Tibial artery (tissue), 4 donors: ENCODE data around the gene PSMF1.

Experiments used
- DNase-seq, 2 donors: peaks; one replicate each; pipeline ENCODE4 v3.0.0-alpha.2; 2019
- H3K27ac ChIP-seq, 2 donors: fragments of 200-600 bp; sonication (generic) in 1 of 2; 1 replicate in 1 of 2; 2 replicates in 1 of 2; pipeline ENCODE4 v1.5.1; 2018 to 2019; ENCODE audit warnings: mild to moderate bottlenecking in 1 of 2
- H3K27me3 ChIP-seq, 2 donors: fragments of 200-600 bp; sonication (generic) in 1 of 2; one replicate each; pipeline versions ENCODE4 v1.5.1 to v1.6.0; 2016 to 2019
- H3K36me3 ChIP-seq, 3 donors: fragments of 200-600 bp; sonication (generic) in 2 of 3; one replicate each; pipeline ENCODE4 v1.5.1; 2016 to 2019; ENCODE audit warnings: mild to moderate bottlenecking in 2 of 3
- H3K4me1 ChIP-seq, 4 donors: fragments of 200-600 bp; sonication (generic) in 2 of 4; 1 replicate in 3 of 4; 2 replicates in 1 of 4; pipeline ENCODE4 v1.5.1; 2016 to 2019
- H3K4me3 ChIP-seq, 2 donors: fragments of 200-600 bp; sonication (generic) in 1 of 2; 1 replicate in 1 of 2; 2 replicates in 1 of 2; pipeline ENCODE4 v1.5.1; 2018 to 2019; ENCODE audit warnings: mild to moderate bottlenecking in 2 of 2
- H3K9me3 ChIP-seq, 3 donors: fragments of 200-600 bp; sonication (generic) in 1 of 3; one replicate each; pipeline ENCODE4 v1.5.1; 2016 to 2019
- CTCF ChIP-seq, 2 experiments: fragments of 200-600 bp in 1 of 2; fragments of 450-650 bp in 1 of 2; IDR thresholded peaks; one replicate each; pipeline ENCODE4 v1.5.1; 2017 to 2019; ENCODE audit warnings: antibody characterized with exemption in 2 of 2, mild to moderate bottlenecking in 1 of 2, moderate library complexity in 1 of 2
- intact Hi-C: fragments of 100-400 bp; cut with DNase I; formaldehyde crosslinking; loops from one replicate; pipeline ENCODE4 v1.15.0; 2023; ENCODE audit warnings: low total_unique reads

Gene PSMF1

GRCh38 chr20:1112908-1113307, 5.5 kb upstream of the PSMF1 start:
- Histone ChIP-seq H3K4me3 (no peak overlapping the region), H3K27ac (no peak overlapping the region), H3K36me3 (no peaks in the 10 kb centered on the region), H3K27me3 (no peaks in the 10 kb centered on the region), H3K9me3 (no peaks in the 10 kb centered on the region), H3K4me1 (peaks cover 0 to 6% (median 3%) of the 10 kb centered on the region in 4 donors)
- no peak for TF ChIP-seq CTCF (IDR thresholded peaks at IDR 0.05)
- DNase-seq = no peak
- intact Hi-C loops = loop anchor here (10.0 kb wide), 1 partner anchor 352 kb away; the partner anchor contains the start of gene NSFL1C

GRCh38 chr20:1118004-1118335, 432 bp upstream of the PSMF1 start:
- no peak for DNase-seq
- TF ChIP-seq CTCF (IDR thresholded peaks at IDR 0.05) = no peak
- Histone ChIP-seq H3K27ac (peak overlapping the region; percentile 71 to 77), H3K4me1 (peaks cover 0 to 49% (median 38%) of the 10 kb centered on the region in 4 donors), H3K4me3 (peak overlapping the region; percentile 77), H3K27me3 (no peaks in the 10 kb centered on the region), H3K9me3 (no peaks in the 10 kb centered on the region), H3K36me3 (no peaks in the 10 kb centered on the region)
- intact Hi-C loops = loop anchor here (10.0 kb wide), 1 partner anchor 347 kb away; the partner anchor contains the start of gene NSFL1C

GRCh38 chr20:1119128-1119505, 715 bp downstream of the PSMF1 start:
- no peak for TF ChIP-seq CTCF (IDR thresholded peaks at IDR 0.05)
- H3K4me1 ChIP-seq = peaks cover 0 to 60% (median 39%) of the 10 kb centered on the region in 4 donors
- H3K36me3 ChIP-seq = no peaks in the 10 kb centered on the region
- no peak for DNase-seq
- peak overlapping the region; percentile 71 to 77 for H3K27ac ChIP-seq
- H3K4me3 ChIP-seq = peak overlapping the region; percentile 77
- H3K27me3 ChIP-seq = no peaks in the 10 kb centered on the region
- H3K9me3 ChIP-seq = no peaks in the 10 kb centered on the region
- intact Hi-C loops = loop anchor here (10.0 kb wide), 1 partner anchor 346 kb away; the partner anchor contains the start of gene NSFL1C

- peak overlapping the region; percentile 71 to 77 for H3K27ac ChIP-seq
- H3K4me1 ChIP-seq = peaks cover 0 to 64% (median 39%) of the 10 kb centered on the region in 4 donors
- intact Hi-C loops = loop anchor here (10.0 kb wide), 1 partner anchor 345 kb away; the partner anchor contains the start of gene NSFL1C
- H3K4me3 ChIP-seq = peak overlapping the region; percentile 77
- no peak for DNase-seq
- no peaks in the 10 kb centered on the region for H3K36me3 ChIP-seq
- no peak for TF ChIP-seq CTCF (IDR thresholded peaks at IDR 0.05)
- no peaks in the 10 kb centered on the region for H3K27me3 ChIP-seq
- no peaks in the 10 kb centered on the region for H3K9me3 ChIP-seq
Measured at GRCh38 chr20:1119524-1119923, 1.1 kb downstream of the PSMF1 start.

GRCh38 chr20:1121429-1121828, 3.0 kb downstream of the PSMF1 start:
- Histone ChIP-seq H3K4me3 (no peak overlapping the region), H3K9me3 (no peaks in the 10 kb centered on the region), H3K4me1 (peaks cover 0 to 65% (median 39%) of the 10 kb centered on the region in 4 donors), H3K27me3 (no peaks in the 10 kb centered on the region), H3K27ac (no peak overlapping the region), H3K36me3 (peaks cover 13 to 15% (median 14%) of the 10 kb centered on the region in 3 donors)
- no peak for TF ChIP-seq CTCF (IDR thresholded peaks at IDR 0.05)
- intact Hi-C loops = loop anchor here (10.0 kb wide), 1 partner anchor 1353 kb away; the partner anchor contains the start of gene SNRPB
- DNase-seq = no peak
